ELR (cell line): ENCODE measurements around the gene OXCT1.
"Not testable (repeated sequence)": the region's sequence is repeated elsewhere in the genome, so short reads cannot be mapped to it uniquely, and the experiment has no call there.

ENCODE experiments used
- DNase-seq: peaks from one replicate; pipeline ENCODE4 v3.0.0-alpha.2; 2015; ENCODE audit warnings: low read depth

OXCT1 gene

DNA sequence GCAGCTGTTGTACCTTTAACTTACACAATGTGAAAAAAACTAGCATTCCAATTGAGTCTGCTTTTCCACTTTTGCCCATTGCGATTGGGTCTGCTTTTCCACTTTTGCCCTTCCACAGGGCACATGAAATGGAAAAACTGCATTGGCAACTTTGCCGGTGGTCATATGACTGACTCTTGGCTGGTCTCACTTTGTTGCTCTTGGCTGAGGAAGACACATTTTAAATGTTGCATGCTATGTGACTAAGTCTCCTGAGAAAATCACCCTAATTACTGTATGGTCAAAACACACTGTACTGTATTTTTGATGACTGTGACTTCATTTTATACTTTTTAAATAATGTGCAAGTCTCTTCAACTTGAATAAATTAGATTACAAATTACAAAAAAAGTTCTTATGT, 1.6 kb upstream of the OXCT1 start:
- DNase-seq: no peak

- no peak for DNase-seq
Observed at GRCh38 chr5:41870627-41871048, 413 bp upstream of the OXCT1 start.

GRCh38 chr5:41869151-41869723, 988 bp downstream of the OXCT1 start:
- peak; percentile 49 for DNase-seq

- DNase-seq: peak; percentile 55
Observed at GRCh38 chr5:41863871-41864486, 6.2 kb downstream of the OXCT1 start.

DNA sequence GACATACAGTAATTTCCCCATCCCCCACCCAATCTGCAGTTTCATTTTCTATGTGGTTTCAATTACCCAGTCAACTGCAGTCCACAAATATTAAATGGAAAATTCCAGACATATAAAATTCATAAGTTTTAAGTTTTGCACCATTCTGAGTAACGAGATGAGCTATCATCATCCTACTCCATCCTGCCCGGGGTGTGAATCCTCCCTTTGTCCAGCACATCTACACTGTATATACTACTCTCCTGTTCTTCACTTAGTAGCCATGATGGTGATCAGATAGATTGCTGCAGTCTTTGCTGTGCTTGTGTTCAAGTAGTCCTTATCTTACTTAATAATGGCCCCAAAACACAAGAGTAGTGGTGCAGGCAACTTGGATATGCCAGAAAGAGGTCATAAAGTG, 11.3 kb downstream of the OXCT1 start:
- DNase-seq: no peak

DNA sequence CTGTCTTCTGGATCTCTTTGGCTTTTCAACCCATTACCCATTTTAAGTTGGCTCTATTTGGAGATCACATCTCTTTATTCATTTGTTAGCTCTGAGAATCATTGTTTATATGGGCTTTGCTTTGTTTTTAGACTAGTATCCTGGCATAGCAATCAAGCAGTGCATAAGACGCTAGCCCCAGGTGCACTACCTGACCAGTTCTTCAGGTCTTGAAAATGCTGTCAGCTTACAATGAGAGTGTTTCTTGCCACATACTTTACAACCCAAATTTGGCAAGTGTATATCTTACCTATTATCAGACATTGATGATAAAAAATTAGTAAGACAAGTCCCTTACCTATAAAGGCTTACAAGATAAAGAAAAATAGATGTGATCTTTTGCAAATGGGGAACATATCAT, 12.2 kb downstream of the OXCT1 start:
- no peak for DNase-seq

DNA sequence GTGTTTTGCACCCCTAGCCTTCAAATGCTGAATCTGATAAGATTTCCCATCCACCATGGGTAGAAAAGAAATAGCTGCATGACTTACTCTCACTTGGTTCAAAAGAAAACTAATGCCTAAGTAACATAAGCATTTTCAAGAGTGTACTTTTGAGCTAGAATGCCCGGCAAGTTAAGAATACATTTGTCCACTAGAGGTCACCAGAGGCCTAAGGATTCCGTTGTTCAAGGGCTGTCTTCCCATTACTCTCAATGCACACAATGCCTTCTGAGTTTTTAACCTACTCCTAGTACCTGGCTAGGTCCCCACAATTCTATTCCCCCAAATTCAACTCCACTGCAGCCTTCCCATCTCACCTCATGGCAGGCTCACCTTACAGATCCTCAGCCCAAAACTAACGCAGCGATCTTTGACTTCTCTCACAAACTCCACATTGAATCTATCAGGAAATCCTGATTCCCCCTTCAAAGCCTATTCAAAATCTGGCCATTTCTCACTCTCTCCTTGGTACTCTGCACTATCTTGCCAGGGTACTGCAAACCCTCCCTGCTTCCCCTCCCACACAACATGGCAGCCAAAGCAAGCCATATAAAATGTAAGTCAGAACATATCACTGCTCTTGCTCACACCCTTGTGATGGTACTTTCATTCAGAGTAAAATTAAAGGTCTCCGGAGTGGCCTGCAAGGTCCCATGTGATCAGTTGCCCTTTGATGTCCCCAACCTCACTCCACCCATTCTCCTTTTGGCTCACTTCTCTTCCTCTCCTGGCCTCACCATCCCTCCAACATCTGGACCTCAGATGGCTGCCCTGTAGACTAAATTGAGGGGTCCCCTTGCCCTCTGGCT, 13.4 kb downstream of the OXCT1 start:
- peak; percentile 75 for DNase-seq

DNA sequence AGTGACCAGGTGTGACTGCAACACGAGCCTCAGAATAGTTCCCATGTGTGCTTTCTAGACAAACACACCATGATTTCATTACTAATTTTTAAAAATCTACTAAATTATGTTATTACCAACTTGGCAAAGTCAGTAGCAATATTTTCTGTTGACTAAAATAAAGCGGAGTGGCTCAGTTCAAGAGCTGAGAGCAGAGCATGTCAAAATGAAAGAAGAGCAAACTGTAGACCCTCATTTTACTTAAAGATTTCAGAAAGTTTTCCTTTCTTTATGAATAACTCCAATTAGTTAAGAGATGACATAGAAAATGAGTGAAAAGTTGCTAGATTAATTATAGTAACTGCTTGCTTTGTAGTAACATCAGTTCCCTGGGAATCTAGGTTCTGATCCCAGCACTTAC, 17.9 kb downstream of the OXCT1 start:
- DNase-seq: no peak

DNA sequence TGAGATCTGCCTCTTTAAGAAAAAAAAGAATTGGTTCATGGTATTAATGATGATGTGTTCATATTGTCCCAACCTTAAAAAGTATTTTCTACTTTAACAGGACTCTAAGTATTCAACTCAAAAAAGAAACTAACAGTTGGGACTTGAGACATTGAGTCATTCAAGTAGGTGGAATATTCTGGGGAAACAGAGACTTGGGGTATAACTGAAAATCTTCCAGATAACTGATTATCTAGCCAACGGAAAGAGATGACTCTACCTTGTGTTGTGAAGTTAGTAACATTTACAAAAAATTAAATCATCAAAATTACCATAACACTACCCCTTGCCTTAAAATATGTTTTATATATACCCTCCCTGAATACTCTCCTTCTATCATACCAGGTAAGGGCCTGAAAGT, 19.1 kb downstream of the OXCT1 start:
- no peak for DNase-seq

DNA sequence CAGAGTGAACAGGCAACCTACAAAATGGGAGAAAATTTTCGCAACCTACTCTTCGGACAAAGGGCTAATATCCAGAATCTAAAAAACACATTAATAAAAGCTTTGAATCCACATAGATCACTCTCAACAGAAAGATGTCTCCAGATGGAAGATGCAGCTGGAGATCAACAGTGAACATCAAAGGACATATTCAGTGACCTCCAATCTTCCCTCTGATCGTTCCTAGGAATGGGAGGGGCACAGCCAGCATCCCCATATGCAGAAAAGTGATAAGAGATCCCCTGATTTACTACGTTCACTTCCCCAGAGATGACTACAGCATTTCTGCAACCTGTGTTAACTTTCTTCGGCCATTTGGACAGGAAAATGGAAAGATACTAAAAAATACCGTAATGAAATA, 21.2 kb downstream of the OXCT1 start:
- no peak for DNase-seq

DNA sequence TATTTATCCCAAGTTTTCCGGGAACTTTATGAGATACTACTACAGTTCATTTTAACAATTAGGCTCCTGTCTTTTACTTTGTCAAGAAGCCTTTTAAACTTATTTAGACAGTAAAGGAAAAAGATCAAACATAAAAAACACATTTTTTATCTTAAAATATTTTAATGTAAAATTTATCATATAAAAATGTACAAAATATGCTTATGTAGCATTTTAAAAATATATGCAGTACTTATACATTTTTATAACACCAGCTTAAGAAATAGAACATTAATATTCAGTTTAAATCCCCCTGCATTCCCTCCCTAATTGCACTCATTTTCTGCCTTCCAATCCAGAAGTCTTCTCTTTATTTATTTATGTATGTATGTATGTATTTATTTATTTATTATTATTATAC, 24.5 kb downstream of the OXCT1 start:
- DNase-seq: not testable (repeated sequence)

DNA sequence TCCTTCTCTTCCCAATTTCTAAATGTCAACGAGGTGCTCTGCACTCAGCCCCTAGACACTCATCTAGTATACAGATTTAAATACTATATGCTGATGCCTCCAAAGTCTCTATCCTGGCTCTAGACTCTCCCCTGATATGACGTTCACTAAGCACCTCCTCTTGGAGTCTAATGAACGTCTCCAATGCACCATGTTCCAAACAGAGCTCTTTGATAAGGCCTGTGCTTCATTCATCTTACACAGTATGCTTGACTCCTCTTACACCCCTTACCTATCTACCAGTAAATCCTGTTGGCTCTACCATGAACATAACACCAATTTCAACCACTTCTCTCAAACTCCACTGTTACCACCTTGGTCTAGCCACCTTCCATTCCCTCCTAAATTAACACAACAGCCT, 25.7 kb downstream of the OXCT1 start:
- DNase-seq: no peak

DNA sequence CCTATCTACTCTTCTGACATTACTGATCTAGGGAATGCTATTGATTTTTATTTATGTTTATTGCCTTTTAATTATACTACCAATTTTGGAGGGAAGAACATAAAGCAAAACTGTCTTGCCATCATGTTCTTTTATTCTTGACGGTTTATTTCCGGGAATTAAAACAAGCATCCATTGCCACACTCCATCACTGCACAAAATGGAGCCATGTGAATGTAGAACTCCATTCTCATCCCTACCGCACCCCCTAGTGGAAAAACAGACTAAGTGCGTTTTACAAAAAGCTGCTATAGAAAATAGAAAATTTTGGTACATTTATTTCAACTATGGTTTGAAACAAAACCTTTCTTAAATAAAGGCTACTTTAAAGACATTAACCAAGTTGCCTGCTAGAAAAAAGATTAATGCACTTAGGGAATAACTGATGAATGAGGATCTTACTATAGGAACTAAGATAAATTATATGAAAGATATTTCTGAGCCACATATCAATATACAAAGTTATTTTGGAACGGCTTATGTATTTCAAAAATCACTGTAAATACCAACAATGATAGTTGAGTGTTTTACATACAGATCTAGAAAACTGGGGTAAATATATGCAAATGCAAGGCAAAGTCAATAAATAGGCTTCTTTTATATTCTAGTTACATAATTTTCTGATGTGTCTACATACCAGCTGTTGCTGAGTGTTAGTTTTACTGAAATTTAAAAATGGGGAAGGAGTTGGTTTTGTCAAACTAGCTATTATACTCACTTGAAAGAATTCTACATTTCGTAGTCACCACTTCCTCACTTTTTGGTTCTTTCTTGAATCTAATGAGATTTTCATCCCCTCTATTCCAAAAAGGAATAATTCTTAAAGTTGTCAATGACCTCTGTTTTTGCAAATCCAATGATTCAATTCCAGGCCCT, 26.5 kb downstream of the OXCT1 start:
- DNase-seq: peak; percentile 80

DNA sequence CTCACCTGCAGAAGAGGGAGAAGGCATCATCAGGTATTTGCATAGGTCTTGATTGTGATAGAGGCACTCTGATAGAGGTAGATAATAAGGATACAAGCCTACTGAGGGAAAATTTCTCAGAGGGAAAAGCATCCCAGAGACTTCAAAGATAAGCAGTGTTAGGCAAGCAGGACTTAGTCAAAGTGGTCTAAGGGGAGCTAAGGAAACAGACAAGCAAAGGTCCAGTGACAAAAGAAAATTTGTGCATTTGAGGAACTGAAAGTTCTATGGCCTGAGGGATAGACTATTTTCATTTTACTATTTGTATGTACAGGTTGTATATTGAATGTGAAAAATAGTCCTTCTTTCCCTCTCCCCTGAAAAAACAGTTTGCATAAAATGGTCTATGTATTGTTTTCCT, 27.4 kb downstream of the OXCT1 start:
- no peak for DNase-seq

DNA sequence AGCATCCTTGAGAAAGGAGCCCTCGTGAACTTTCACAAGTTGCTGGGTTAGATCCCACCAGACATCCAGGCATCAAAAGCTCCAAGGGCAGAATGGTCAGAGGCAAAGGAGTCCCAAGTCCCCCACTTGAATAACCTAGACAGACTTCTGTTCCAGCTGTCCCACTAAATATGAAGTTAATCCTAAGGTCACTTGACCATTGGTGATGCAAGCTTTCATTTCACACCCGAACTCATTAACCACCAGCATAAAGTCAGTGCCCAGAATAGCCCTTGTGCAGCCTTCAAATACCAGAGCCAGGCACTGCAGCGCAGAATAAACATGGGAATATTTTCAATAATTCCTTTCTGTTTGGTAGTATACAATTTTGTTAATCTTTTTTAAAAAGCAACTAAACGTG, 28.9 kb downstream of the OXCT1 start:
- DNase-seq: no peak

DNA sequence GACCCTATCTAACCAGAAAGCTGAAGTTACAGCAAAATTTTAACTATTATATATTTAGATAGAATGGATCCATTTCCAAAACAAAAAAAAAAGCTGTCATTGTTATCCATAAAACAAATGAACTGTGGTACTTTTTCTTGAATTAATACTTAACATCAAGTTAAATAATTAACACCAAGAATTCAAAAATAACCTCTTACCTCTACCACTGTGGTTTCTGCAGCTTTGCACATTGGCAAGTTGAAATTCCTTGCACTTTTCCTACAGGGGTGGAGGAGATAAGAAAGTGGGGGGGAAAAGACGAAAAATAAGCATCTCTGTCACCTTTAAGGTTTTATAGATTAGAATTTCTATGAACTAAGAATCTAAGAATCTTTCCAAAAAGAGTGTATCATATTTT, 30.0 kb downstream of the OXCT1 start:
- DNase-seq: no peak

DNA sequence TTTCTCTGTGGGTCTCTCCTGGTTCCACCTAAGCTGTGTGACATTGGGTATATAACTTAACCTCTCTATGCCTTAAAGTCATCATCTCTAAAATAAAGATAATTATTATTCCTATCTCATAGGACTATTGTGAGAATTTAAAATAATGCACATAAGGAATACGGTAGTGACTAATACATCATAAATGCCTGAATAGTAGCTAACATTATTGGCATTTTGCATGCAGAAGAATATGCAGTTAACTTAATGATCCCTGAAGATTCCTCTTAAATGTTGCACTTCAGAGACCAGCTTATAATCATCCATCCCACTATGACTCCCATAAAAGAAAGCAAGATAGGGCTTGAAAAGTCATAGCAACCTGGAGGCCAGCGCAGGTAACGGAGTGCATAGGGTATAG, 32.4 kb downstream of the OXCT1 start:
- no peak for DNase-seq

DNA sequence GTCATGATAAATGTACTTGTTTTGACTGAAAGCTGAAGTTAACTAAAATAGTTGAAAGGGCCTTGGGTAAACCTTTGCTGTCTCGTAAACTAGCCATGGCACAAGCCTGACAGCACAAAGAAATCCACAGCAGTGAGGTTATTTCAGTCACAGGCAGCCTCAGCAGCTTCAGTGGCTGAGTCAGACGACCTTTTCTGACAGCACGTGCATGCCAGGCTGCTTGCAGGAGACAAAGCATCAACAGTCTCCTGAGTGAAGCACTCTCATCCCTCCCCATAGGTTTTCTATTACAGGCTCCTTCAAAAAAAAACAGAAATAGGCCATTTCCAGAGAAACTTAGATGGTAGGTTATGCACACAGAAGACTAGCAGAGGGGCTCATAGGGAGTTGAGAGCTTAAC, 34.6 kb downstream of the OXCT1 start:
- DNase-seq: peak; percentile 87

- no peak for DNase-seq
Observed at GRCh38 chr5:41834506-41834905, 35.7 kb downstream of the OXCT1 start.

- DNase-seq: no peak
Observed at GRCh38 chr5:41832430-41832829, 37.8 kb downstream of the OXCT1 start.

- DNase-seq: no peak
Observed at GRCh38 chr5:41831155-41831554, 39.1 kb downstream of the OXCT1 start.

GRCh38 chr5:41827792-41828191, 42.4 kb downstream of the OXCT1 start:
- DNase-seq: no peak
